ENCODE results near the gene TRMT11.

- no peak for TF ChIP-seq CTCF (conservative IDR thresholded peaks at IDR 0.05)
- TF ChIP-seq EZH2 (IDR thresholded peaks at IDR 0.05; ENCODE audit: low read depth) = no peak
These were observed 61.3 kb downstream of the TRMT11 start for GRCh38 chr6:126047648-126048047.

All from PC-9 (cell line).